Subcutaneous adipose tissue (tissue), 4 donors: ENCODE data around the gene NOP9. TPM values are rescaled to one million over a fixed set of nuclear protein-coding genes. Genes with fewer than 3 reads are reported as not detected.

ENCODE experiments used
- CTCF ChIP-seq: fragments of 450-650 bp; IDR thresholded peaks from one replicate; pipeline ENCODE4 v1.5.1; 2016; ENCODE audit warnings: low read depth, mild to moderate bottlenecking, control low read depth, antibody characterized with exemption, moderate library complexity
- total RNA-seq, 4 donors: library from RNA; depleted of rRNA; stranded (reverse); fragments of >200 nt; gene quantifications; one replicate each; pipeline ENCODE4 v1.1.0, GENCODE V29; 2016

NOP9 gene
- total RNA-seq, 4 donors from 2014 or later, result 14.3 to 19.4 (median 15.1) TPM

- TF ChIP-seq CTCF, result no peak
These were observed 39.4 kb upstream of the NOP9 start for GRCh38 chr14:24260026-24260779.

GRCh38 chr14:24260780-24261157, 38.9 kb upstream of the NOP9 start:
- no peak for TF ChIP-seq CTCF

- TF ChIP-seq CTCF, result no peak
These were observed 38.2 kb upstream of the NOP9 start for GRCh38 chr14:24261256-24261968.

- TF ChIP-seq CTCF, result no peak
These were observed 37.7 kb upstream of the NOP9 start for GRCh38 chr14:24261969-24262327.

- TF ChIP-seq CTCF, result no peak
These were observed 36.6 kb upstream of the NOP9 start, which contains the start of gene TGM1 for GRCh38 chr14:24262821-24263733. TSS of gene TGM1 (minus strand) at chr14:24263177. CDS start at chr14:24262352, 825 bp downstream.

GRCh38 chr14:24263848-24264247, 35.8 kb upstream of the NOP9 start:
- no peak for TF ChIP-seq CTCF
